ENCODE results near the gene CACNA2D1.

CACNA2D1 gene

GRCh38 chr7:82410461-82410860 is 33.1 kb downstream of the CACNA2D1 start:
- H3K4me3 ChIP-seq (ENCODE audit: low read length): peak overlapping the region; percentile 5
- no peak for DNase-seq (ENCODE audit: low read depth)
- TF ChIP-seq CTCF (conservative IDR thresholded peaks at IDR 0.05; ENCODE audit: low read depth, low read length): no peak

GRCh38 chr7:82406937-82407336 is 36.6 kb downstream of the CACNA2D1 start:
- no peak for TF ChIP-seq CTCF (conservative IDR thresholded peaks at IDR 0.05; ENCODE audit: low read depth, low read length)
- H3K4me3 ChIP-seq (ENCODE audit: low read length): no peak overlapping the region
- DNase-seq (ENCODE audit: low read depth): no peak

- no peak for DNase-seq (ENCODE audit: low read depth)
- no peak overlapping the region for H3K4me3 ChIP-seq (ENCODE audit: low read length)
- TF ChIP-seq CTCF (conservative IDR thresholded peaks at IDR 0.05; ENCODE audit: low read depth, low read length): no peak
Measured at GRCh38 chr7:82405301-82405700, 38.3 kb downstream of the CACNA2D1 start.

- H3K4me3 ChIP-seq (ENCODE audit: low read length): no peak overlapping the region
- DNase-seq (ENCODE audit: low read depth): no peak
- no peak for TF ChIP-seq CTCF (conservative IDR thresholded peaks at IDR 0.05; ENCODE audit: low read depth, low read length)
Measured at GRCh38 chr7:82404652-82405051, 38.9 kb downstream of the CACNA2D1 start.

- DNase-seq (ENCODE audit: low read depth): no peak
- no peak for TF ChIP-seq CTCF (conservative IDR thresholded peaks at IDR 0.05; ENCODE audit: low read depth, low read length)
- H3K4me3 ChIP-seq (ENCODE audit: low read length): no peak overlapping the region
Measured at GRCh38 chr7:82404094-82404493, 39.5 kb downstream of the CACNA2D1 start.

- no peak overlapping the region for H3K4me3 ChIP-seq (ENCODE audit: low read length)
- TF ChIP-seq CTCF (conservative IDR thresholded peaks at IDR 0.05; ENCODE audit: low read depth, low read length): no peak
- no peak for DNase-seq (ENCODE audit: low read depth)
Measured at GRCh38 chr7:82397879-82398524, 45.6 kb downstream of the CACNA2D1 start.

- DNase-seq (ENCODE audit: low read depth): no peak
- H3K4me3 ChIP-seq (ENCODE audit: low read length): no peak overlapping the region
- no peak for TF ChIP-seq CTCF (conservative IDR thresholded peaks at IDR 0.05; ENCODE audit: low read depth, low read length)
Measured at GRCh38 chr7:82396343-82396742, 47.2 kb downstream of the CACNA2D1 start.
